Measurements from ENCODE around the gene SBNO2.
A peak's percentile ranks its signal among the peaks of the same experiment; 100 is the strongest.

Gene SBNO2

DNA sequence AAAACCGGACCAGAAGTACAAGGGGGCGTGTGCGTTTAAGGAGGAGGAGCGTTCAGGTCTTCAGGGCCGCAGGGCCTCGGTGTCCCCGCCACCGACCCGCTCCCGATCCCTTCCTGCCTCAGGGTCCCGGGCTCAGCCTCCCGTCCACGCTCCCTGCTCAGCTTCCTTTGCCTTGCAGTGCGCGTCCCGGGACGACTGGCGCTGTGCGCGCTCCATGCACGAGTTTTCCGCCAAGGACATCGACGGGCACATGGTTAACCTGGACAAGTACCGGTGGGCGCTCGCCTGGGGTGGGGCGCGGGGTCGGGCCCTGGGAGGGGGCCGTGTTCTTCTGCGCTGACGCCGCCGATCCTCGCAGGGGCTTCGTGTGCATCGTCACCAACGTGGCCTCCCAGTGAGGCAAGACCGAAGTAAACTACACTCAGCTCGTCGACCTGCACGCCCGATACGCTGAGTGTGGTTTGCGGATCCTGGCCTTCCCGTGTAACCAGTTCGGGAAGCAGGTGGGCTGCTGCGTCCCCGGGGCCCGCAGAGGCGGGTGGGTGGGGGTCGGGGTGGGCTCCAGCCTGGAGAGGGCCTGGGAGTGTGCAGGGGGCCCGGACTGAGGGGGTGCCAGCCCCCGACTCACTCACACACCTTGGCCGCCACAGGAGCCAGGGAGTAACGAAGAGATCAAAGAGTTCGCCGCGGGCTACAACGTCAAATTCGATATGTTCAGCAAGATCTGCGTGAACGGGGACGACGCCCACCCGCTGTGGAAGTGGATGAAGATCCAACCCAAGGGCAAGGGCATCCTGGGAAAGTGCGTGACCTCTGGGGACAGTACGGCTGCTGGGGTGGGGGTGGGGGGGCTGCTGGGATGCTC, 68.8 kb downstream of the SBNO2 start:
- no peak for DNase-seq

DNA sequence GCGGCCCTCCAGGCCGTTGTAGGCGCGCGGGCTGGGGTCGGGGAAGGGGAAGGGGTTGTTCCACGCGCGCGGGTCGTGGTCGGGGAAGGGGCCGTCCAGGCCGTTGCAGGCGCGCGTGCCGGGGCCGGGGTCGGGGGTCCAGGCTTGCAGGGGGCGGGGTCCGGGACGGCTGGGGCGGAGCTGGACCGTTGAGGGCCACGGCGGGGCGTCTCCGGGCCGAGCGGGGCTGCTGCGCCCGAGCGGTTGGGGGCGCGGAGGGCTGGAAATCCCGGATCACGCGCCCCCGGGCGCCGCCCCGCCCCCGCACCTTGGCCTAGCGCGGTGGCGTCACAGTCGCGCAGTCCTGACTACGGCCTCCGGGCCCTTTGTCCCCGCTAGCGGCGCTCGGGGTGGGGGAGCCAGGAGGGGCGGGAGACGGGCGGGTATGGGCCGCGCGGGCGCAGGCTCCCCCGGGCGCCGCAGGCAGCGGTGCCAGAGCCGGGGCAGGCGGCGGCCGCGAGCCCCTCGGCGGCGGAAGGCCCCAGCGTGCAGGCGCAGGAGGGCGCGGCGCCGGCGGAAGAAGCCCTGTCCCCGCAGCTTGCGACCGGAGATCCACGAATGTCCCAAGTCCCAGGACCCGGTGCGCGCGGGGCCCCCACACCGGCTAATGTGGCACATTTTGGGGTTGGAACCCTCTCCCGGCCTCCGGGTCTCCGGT, 69.6 kb downstream of the SBNO2 start:
- peak; percentile 47 for DNase-seq

- peak; percentile 99 for DNase-seq
Measured at GRCh38 chr19:1103708-1104310, 70.3 kb downstream of the SBNO2 start, which contains the start of gene GPX4. Gene GPX4 (plus strand): TSS chr19:1103994. CDS start chr19:1104044, 50 bp downstream.

- DNase-seq: no peak
Measured at GRCh38 chr19:1103132-1103707, 70.8 kb downstream of the SBNO2 start.

- DNase-seq: peak; percentile 76
Measured at GRCh38 chr19:1102407-1103131, 71.5 kb downstream of the SBNO2 start.

GRCh38 chr19:1101337-1101698, 72.8 kb downstream of the SBNO2 start:
- DNase-seq: peak; percentile 81

GRCh38 chr19:1098177-1099051, 75.7 kb downstream of the SBNO2 start:
- DNase-seq: no peak

- DNase-seq: no peak
Measured at GRCh38 chr19:1097810-1098176, 76.3 kb downstream of the SBNO2 start.

DNA sequence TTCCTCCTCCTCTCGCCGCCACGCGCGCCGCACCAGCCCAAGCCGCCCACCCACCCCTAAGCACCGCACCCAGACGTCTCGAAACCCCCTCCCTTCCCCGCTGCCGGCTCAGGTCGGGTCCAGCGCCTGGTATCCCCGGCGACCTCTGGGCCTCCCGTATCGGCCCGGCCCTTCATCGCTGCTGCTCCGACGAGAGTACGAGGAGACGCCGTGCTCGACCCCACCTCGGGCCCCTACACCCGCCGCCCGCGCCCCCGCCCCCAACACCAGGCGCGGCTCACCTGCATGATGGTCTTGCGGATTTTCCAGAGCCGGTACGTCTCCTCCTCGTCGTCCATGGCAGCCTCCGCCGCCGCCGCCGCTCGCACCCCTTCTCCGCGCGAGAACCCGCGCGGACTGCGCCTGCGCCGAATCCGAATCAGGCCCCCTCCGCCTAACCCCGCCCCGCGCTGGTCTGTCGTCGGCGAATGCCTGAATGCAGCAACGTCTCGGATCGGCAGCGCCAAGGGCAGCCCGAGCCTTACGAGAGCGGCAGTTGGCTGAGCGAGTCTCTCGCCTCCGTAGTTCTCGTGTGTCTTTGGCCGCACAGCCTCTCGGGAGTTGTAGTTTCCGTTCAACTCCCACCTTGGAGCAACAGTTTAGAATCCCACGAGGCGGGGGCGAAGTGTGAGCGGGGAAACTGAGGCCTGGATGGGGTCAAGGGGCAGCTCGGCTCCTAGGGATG, 78.9 kb downstream of the SBNO2 start, which contains the start of gene POLR2E:
POLR2E (minus strand) TSS at position 398 of the 724 bp plus-strand sequence; CDS start at position 338, 60 bp downstream.
- peak; percentile 98 for DNase-seq

GRCh38 chr19:1094655-1094977, 79.5 kb downstream of the SBNO2 start:
- no peak for DNase-seq

GRCh38 chr19:1093811-1094553, 80.1 kb downstream of the SBNO2 start:
- peak; percentile 24 for DNase-seq

DNA sequence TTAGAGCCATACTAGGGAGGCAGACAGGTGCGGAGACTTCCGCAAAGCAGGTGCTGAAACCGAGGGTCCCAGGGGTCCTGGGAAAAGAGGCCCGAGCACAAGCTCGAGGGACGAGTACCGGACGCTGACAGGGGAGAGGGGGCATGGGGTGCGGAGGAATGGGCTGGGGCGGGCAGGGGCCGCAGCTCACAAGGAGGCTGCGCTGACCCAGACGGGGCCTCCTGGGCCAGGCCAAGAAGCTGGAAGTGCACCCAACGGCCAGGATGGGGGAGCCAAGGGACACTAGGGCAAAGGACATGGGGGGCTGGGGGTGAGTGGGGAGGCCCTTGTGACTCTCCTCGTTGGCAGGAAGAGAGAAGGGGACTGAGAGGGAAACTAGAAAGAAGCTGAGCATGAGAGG, 80.7 kb downstream of the SBNO2 start:
- no peak for DNase-seq

DNA sequence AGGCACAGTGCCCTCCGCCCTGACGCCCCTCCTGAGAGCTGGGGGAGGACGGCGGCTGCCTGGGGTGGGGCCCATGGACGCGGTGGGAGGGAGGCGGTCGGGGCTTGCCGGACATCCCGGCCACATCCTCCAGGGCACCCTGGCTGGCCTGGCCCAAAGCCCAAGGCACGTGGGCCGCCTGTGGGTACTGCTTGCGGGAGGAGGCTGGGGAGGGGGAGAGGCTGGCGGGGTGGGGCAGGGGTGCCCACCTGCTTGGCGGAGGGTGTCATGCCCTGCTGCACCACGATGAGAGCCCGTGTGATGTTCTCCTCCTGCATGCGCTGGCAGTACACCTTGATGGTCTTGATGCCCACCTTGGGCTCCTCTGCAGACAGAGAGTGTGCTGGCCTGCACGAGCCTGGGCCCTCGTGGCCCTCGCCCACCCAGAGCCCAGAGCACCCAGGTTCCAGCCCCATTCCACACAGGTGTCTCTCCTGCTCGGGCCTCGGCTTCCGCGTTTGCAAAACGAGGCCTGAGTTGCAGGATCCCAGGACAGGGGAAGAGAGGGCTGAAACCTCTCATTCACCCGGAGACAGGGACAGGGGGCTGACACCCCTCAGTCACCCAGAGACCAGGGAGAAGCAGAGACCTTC, 82.4 kb downstream of the SBNO2 start:
- no peak for DNase-seq

- DNase-seq: no peak
Measured at GRCh38 chr19:1090731-1091543, 83.1 kb downstream of the SBNO2 start.

DNA sequence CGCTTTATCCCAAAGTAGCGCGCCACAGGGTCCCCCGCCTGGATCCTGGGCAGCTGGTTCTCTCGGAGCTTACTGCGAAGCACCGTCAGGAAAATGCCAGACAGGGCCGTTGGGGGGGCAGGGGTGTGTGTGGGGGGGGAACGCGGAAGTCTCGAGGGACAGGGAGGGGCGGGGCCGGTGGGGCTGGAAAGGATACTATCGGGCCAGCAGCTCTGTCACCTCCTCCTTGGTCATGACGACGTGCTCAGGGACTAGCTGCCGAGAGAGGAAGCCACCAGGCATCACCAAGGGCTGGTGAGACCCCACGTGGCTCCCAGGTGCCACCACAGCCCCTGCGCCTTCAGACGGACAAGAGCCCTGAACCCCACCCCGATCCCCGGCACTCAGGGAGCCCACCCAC, 84.2 kb downstream of the SBNO2 start:
- DNase-seq: no peak

DNA sequence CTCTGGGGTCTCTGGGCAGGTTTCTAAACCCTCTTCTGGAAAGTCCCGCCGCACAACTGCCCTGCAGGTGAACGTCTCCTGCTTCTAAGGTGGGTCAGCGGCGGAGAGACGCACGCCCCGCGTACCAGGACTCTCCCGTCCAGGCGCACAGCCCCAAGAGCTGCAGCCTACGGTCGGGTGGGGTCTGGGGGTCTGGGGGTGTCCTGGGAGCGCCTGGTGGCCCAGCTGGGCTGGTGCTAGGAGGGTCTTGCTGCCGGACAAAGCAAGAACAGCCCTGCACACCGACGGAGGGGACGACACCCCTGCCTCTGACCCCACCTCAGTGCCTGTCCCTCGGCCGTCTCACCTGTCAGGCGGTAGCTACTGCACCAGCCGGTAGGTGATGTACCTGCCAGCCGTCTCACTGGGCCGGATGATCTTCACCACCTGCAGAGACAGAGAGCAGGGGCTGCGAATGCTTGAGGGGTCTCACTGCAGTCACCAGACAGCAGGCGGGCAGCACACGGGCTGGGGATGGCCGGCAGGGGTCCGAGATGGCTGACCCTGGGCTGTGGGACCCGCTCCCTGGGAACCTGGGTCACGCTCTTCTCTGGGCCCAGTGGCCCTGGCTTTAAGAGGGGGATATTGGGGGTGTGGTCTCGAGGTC, 84.8 kb downstream of the SBNO2 start:
- DNase-seq: no peak

DNA sequence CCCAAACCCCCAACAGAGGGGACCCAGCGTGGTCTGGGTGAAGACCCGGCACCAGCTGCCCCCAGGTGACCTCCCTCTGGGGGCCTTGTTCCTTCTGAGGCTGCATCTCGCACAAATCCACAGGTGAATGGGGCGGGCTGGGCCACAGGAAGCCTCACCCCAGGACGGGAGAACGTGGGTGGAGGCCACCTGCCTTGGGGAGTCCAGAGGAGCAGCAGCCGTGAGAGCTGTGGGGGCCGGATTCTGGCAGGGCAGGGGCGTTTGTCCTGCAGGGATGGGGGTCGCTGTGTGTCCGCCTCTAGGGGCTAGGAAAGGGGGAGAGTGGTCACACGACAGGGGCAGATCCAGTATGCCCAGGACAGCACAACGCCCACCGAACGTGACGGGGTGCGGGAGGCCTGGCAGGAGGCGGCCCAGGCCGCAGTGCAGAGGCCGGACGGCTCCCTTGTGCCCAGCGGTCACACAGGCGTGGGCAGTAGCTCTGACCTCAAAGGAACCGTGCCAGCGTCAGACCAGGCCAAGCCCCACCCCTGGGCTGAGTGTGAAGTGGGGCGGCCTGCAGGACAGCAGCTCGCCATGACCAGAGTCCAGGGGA, 85.6 kb downstream of the SBNO2 start:
- DNase-seq: no peak
